Measurements from ENCODE around the gene CYP27C1. TPM values are rescaled to one million over a fixed set of nuclear protein-coding genes. Genes with fewer than 3 reads are reported as not detected.
A peak's percentile ranks its signal among the peaks of the same experiment; 100 is the strongest.

CYP27C1 gene, protein sequence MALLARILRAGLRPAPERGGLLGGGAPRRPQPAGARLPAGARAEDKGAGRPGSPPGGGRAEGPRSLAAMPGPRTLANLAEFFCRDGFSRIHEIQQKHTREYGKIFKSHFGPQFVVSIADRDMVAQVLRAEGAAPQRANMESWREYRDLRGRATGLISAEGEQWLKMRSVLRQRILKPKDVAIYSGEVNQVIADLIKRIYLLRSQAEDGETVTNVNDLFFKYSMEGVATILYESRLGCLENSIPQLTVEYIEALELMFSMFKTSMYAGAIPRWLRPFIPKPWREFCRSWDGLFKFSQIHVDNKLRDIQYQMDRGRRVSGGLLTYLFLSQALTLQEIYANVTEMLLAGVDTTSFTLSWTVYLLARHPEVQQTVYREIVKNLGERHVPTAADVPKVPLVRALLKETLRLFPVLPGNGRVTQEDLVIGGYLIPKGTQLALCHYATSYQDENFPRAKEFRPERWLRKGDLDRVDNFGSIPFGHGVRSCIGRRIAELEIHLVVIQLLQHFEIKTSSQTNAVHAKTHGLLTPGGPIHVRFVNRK
- polyA plus RNA-seq = 3.1 to 7.9 TPM (median 6.1 TPM) in 3 replicates
- polyA plus RNA-seq (2011; ENCODE audit: low read depth) = 2.2 TPM
- 4.0 and 4.8 TPM in 2 replicates for polyA plus RNA-seq (2011; cell fraction: cytosol; rRNA removed)
- 10.8 and 12.3 TPM in 2 replicates for polyA plus RNA-seq (2011; cell fraction: nucleus; rRNA removed)
- 2.3 and 7.4 TPM in 2 replicates for polyA plus RNA-seq (2012; ENCODE audit: low replicate concordance)
- 2.9 to 6.9 TPM (median 4.4 TPM) in 3 replicates for polyA minus RNA-seq
- polyA minus RNA-seq (2011; cell fraction: cytosol; rRNA and poly(A)+ RNA removed) = 1.3 TPM
- polyA minus RNA-seq (2011; cell fraction: nucleus; rRNA and poly(A)+ RNA removed) = 1.6 and 3.5 TPM in 2 replicates

DNA sequence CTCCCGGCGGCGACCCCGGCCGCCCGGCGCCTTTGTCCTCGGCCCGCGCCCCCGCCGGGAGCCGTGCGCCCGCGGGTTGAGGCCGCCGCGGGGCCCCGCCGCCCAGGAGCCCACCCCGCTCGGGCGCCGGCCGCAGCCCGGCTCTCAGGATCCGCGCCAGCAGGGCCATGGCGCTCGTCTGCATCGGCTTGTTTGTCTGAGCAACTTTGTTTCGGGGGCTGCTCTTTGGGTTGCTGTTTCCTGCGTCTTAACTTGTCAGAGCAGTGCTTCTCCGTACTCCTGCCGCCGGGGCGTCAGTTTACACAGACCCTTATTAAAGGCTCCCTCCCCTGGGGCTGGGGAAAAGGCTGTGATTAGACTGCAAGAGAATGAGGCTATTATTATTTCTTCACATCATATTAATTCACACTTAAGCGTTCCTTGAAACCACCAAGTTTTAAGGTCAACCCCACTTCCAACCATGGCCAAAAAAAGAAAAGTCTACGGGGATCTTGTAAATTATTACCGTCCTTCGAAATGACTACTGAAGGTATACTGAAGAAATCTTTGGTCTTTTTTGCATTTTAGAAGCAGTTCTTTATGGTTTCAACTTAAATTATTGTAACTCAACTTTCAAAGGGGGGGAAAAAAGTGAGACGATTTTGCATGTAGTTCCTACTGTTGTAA, at the start of gene CYP27C1:
Gene CYP27C1, minus strand, starts transcription at position 198 of the 666 bp plus-strand sequence. Its CDS starts 29 bp downstream, at position 169.
- Histone ChIP-seq H3K36me3 (ENCODE audit: control insufficient read depth in 2 of 2, extremely low read depth in 1 of 2, insufficient read depth in 2 of 2, low read length in 2 of 2) (no peaks in the 10 kb centered on the region), H4K20me1 (ENCODE audit: control insufficient read depth, extremely low read depth, insufficient read depth, low read length) (no peaks in the 10 kb centered on the region), H3K4me3 (ENCODE audit: control insufficient read depth in 2 of 3, extremely low read depth in 1 of 3, insufficient read depth in 2 of 3, low read depth in 1 of 3, low read length in 3 of 3) (peak within 1 kb of the TSS; percentile 77 to 89 (median 89)), H3K27ac (ENCODE audit: control insufficient read depth, insufficient read depth, low read length) (peak within 1 kb of the TSS; percentile 93), H3K4me1 (ENCODE audit: control insufficient read depth, extremely low read depth, insufficient read depth, low read length) (peaks cover 32% of the 10 kb centered on the region), H3K9me3 (ENCODE audit: control insufficient read depth, low read depth, low read length) (no peaks in the 10 kb centered on the region), H3K27me3 (ENCODE audit: control insufficient read depth, extremely low read depth, insufficient read depth, low read length) (no peaks in the 10 kb centered on the region), H3K79me2 (ENCODE audit: control insufficient read depth, insufficient read depth, low read length) (peaks cover 5% of the 10 kb centered on the region), H3K9me1 (ENCODE audit: control insufficient read depth, extremely low read depth, insufficient read depth, low read length) (no peaks in the 10 kb centered on the region), H2AFZ (ENCODE audit: control insufficient read depth, low read length) (peak within 1 kb of the TSS; percentile 85), H3K4me2 (ENCODE audit: control insufficient read depth, extremely low read depth, insufficient read depth, low read depth, low read length) (peak within 1 kb of the TSS; percentile 80), H3K9ac (ENCODE audit: control insufficient read depth, extremely low read depth, insufficient read depth, low read length) (peak within 1 kb of the TSS; percentile 93)
- FAIRE-seq (no peak), DNase-seq (ENCODE audit: low read depth, low spot score) (no peak)
- TF ChIP-seq EZH2 (IDR thresholded peaks at IDR 0.05; ENCODE audit: low read length) (no peak), CTCF (optimal IDR thresholded peaks at IDR 0.05 in 1 of 3, IDR thresholded peaks at IDR 0.05 in 1 of 3, conservative IDR thresholded peaks at IDR 0.05 in 1 of 3; ENCODE audit: extremely low read depth in 1 of 3, insufficient read depth in 2 of 3, low read length in 3 of 3) (no peak)
- dilution Hi-C loops (cut with MboI; ENCODE audit: extremely low pct_ligation_motif_present, low sequenced_read_pairs) = no loop called here

DNA sequence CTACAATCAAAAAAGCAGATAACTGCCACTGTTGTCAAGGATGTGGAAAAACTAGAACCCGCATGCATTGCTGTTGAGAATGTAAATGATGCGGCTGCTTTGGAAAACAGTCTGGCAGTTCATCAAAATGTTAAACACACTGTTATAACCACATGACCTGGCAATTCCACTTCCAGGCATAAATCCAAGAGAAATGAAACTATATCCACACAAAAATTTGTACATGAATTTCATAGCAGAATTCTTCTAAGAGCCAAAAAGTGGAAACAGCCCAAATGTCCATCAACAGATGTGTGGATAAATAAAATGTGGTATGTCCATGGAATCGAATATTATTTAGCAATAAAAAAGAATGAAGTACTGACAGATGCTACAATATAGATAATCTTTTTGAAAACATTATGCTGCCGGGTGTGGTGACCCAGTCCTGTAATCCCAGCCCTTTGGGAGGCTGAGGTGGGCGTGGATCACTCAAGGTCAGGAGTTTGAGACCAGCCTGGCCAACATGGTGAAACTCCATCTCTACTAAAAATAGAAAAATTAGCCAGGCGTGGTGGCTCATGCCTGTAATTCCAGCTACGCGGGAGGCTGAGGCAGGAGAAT, 41.8 kb upstream of the CYP27C1 start:
- TF ChIP-seq EZH2 (IDR thresholded peaks at IDR 0.05; ENCODE audit: low read length) = no peak
- TF ChIP-seq CTCF (optimal IDR thresholded peaks at IDR 0.05 in 1 of 3, IDR thresholded peaks at IDR 0.05 in 1 of 3, conservative IDR thresholded peaks at IDR 0.05 in 1 of 3; ENCODE audit: extremely low read depth in 1 of 3, insufficient read depth in 2 of 3, low read length in 3 of 3) = no peak

More for the DNA sequence above, 41.8 kb upstream of the CYP27C1 start:
- Histone ChIP-seq H3K27me3 (ENCODE audit: control insufficient read depth, extremely low read depth, insufficient read depth, low read length) (no peaks in the 10 kb centered on the region), H3K36me3 (ENCODE audit: control insufficient read depth in 2 of 2, extremely low read depth in 1 of 2, insufficient read depth in 2 of 2, low read length in 2 of 2) (peaks cover 11 to 15% of the 10 kb centered on the region in 2 experiments), H3K4me3 (ENCODE audit: control insufficient read depth in 2 of 3, extremely low read depth in 1 of 3, insufficient read depth in 2 of 3, low read depth in 1 of 3, low read length in 3 of 3) (no peak overlapping the region), H3K79me2 (ENCODE audit: control insufficient read depth, insufficient read depth, low read length) (no peaks in the 10 kb centered on the region), H3K4me1 (ENCODE audit: control insufficient read depth, extremely low read depth, insufficient read depth, low read length) (no peaks in the 10 kb centered on the region), H2AFZ (ENCODE audit: control insufficient read depth, low read length) (no peak overlapping the region), H3K9me1 (ENCODE audit: control insufficient read depth, extremely low read depth, insufficient read depth, low read length) (no peaks in the 10 kb centered on the region), H3K9me3 (ENCODE audit: control insufficient read depth, low read depth, low read length) (no peaks in the 10 kb centered on the region), H3K4me2 (ENCODE audit: control insufficient read depth, extremely low read depth, insufficient read depth, low read depth, low read length) (no peak overlapping the region), H4K20me1 (ENCODE audit: control insufficient read depth, extremely low read depth, insufficient read depth, low read length) (no peaks in the 10 kb centered on the region), H3K9ac (ENCODE audit: control insufficient read depth, extremely low read depth, insufficient read depth, low read length) (no peak overlapping the region), H3K27ac (ENCODE audit: control insufficient read depth, insufficient read depth, low read length) (no peak overlapping the region)
- dilution Hi-C loops (cut with MboI; ENCODE audit: extremely low pct_ligation_motif_present, low sequenced_read_pairs) = no loop called here
- FAIRE-seq (no peak), DNase-seq (ENCODE audit: low read depth, low spot score) (no peak)
